ENCODE results near the gene RENBP.

Gene RENBP

GRCh38 chrX:153934148-153934761, 10.2 kb downstream of the RENBP start:
- no peak for DNase-seq (ENCODE audit: low read depth in 2 of 3, low spot score in 1 of 3)

GRCh38 chrX:153933748-153934147, 10.7 kb downstream of the RENBP start:
- DNase-seq (ENCODE audit: low read depth in 2 of 3, low spot score in 1 of 3) = no peak

- DNase-seq (ENCODE audit: low read depth in 2 of 3, low spot score in 1 of 3) = no peak
These were observed 12.1 kb downstream of the RENBP start for GRCh38 chrX:153932220-153932915.

GRCh38 chrX:153931748-153932147, 12.7 kb downstream of the RENBP start:
- DNase-seq (ENCODE audit: low read depth in 2 of 3, low spot score in 1 of 3) = no peak

- DNase-seq (ENCODE audit: low read depth in 2 of 3, low spot score in 1 of 3) = no peak
These were observed 13.3 kb downstream of the RENBP start for GRCh38 chrX:153931151-153931550.

- no peak for DNase-seq (ENCODE audit: low read depth in 2 of 3, low spot score in 1 of 3)
These were observed 14.2 kb downstream of the RENBP start for GRCh38 chrX:153930011-153930910.

- no peak for DNase-seq (ENCODE audit: low read depth in 2 of 3, low spot score in 1 of 3)
These were observed 14.9 kb downstream of the RENBP start for GRCh38 chrX:153929576-153929975.

- no peak for DNase-seq (ENCODE audit: low read depth in 2 of 3, low spot score in 1 of 3)
These were observed 15.6 kb downstream of the RENBP start for GRCh38 chrX:153928846-153929245.

- DNase-seq (ENCODE audit: low read depth in 2 of 3, low spot score in 1 of 3) = peak; percentile 85 to 89 (median 86)
These were observed 16.3 kb downstream of the RENBP start for GRCh38 chrX:153927922-153928760.

- no peak for DNase-seq (ENCODE audit: low read depth in 2 of 3, low spot score in 1 of 3)
These were observed 16.8 kb downstream of the RENBP start for GRCh38 chrX:153927672-153927921.

GRCh38 chrX:153926858-153927671, 17.4 kb downstream of the RENBP start:
- DNase-seq (ENCODE audit: low read depth in 2 of 3, low spot score in 1 of 3) = peak in 2 of 3 donors; percentile 54 to 61

- DNase-seq (ENCODE audit: low read depth in 2 of 3, low spot score in 1 of 3) = no peak
These were observed 17.9 kb downstream of the RENBP start for GRCh38 chrX:153926552-153926857.

GRCh38 chrX:153925739-153926551, 18.5 kb downstream of the RENBP start, which contains the start of gene ARHGAP4:
ARHGAP4 (minus strand) TSS chrX:153926264; CDS start chrX:153926202, 62 bp downstream.
- DNase-seq (ENCODE audit: low read depth in 2 of 3, low spot score in 1 of 3) = peak in 2 of 3 donors; percentile 31 to 54

- DNase-seq (ENCODE audit: low read depth in 2 of 3, low spot score in 1 of 3) = no peak
These were observed 19.1 kb downstream of the RENBP start for GRCh38 chrX:153925387-153925738.

- DNase-seq (ENCODE audit: low read depth in 2 of 3, low spot score in 1 of 3) = no peak
These were observed 20.1 kb downstream of the RENBP start for GRCh38 chrX:153924149-153924861.

GRCh38 chrX:153922932-153923857, 21.2 kb downstream of the RENBP start:
- DNase-seq (ENCODE audit: low read depth in 2 of 3, low spot score in 1 of 3) = no peak

- no peak for DNase-seq (ENCODE audit: low read depth in 2 of 3, low spot score in 1 of 3)
These were observed 22.7 kb downstream of the RENBP start for GRCh38 chrX:153921511-153922446.

All from stimulated activated CD4-positive, alpha-beta T cell treated with anti-CD3 and anti-CD28 coated beads, Interleukin-12 subunit alpha, Interleukin-12 subunit beta, amount 100 ng/mL, for 48 hours (primary cell).